HCT116 (cell line): ENCODE measurements around the gene CEMP1. TPM values are rescaled to one million over a fixed set of nuclear protein-coding genes. Genes with fewer than 3 reads are reported as not detected.

ENCODE experiments used
- ATAC-seq: fragments of 200-7000 bp; cut with Tn5 transposase; 2 replicates; pipeline ENCODE4 v1.9.1; 2020; ENCODE audit warnings: mild to moderate bottlenecking, moderate library complexity
- BruUV-seq: library from RNA; stranded (reverse); fragments of 400-500 nt; replicated peaks from 2 replicates; lab custom pipeline; 2021; lab: Mats Ljungman, UMichigan
- CTCF ChIA-PET: fragments of 300-600 bp; sonication (Branson Sonifier 250); formaldehyde crosslinking; loops from one replicate; lab custom pipeline; 2021; ENCODE audit warnings: antibody characterized with exemption; lab: Charles Lee
- POLR2A ChIA-PET: fragments of 300-600, 350-600 bp; sonication (Branson Sonifier 250); formaldehyde crosslinking; loops from one replicate; lab custom pipeline; 2021; ENCODE audit warnings: antibody characterized with exemption; lab: Charles Lee
- RAD21 ChIA-PET, 2 experiments: fragments of 300-600 bp; sonication (Branson Sonifier 250); formaldehyde crosslinking; loops; one replicate each; lab custom pipeline; 2023; ENCODE audit warnings: low total read pairs in 2 of 2; ENCODE audit not compliant: uncharacterized antibody in 2 of 2, unreplicated experiment in 2 of 2, low non-redundant PET in 1 of 2; lab: Charles Lee
- DNase-seq: peaks from one replicate; pipeline ENCODE4 v3.0.0-alpha.2; 2010; ENCODE audit warnings: low read depth, low spot score
- H2AFZ ChIP-seq: fragments of 200-600 bp; shearing (Covaris generic), sonication (generic); 2 replicates; pipeline ENCODE4 v1.6.1; 2017; ENCODE audit warnings: low read depth, mixed run types, mixed read lengths, antibody characterized with exemption, low read length; ENCODE audit not compliant: poor library complexity, severe bottlenecking
- H3K27ac ChIP-seq: 2 replicates; pipeline ENCODE4 v1.5.1; 2012; ENCODE audit warnings: low read depth, low read length
- H3K27me3 ChIP-seq: fragments of 200-600 bp; sonication (generic); 2 replicates; pipeline ENCODE4 v1.6.1; 2016; ENCODE audit warnings: mixed run types, low read length, mixed read lengths; ENCODE audit not compliant: insufficient read depth
- H3K36me3 ChIP-seq, 2 experiments: fragments of 200-500 bp in 1 of 2; fragments of 200-600 bp in 1 of 2; sonication (Bioruptor generic) in 1 of 2; sonication (generic) in 1 of 2; 2 replicates each; pipeline versions ENCODE4 v1.5.1 to v1.6.1; 2014 to 2016; ENCODE audit warnings: low read length in 2 of 2, inconsistent platforms in 1 of 2, mixed read lengths in 1 of 2, mixed run types in 1 of 2; ENCODE audit not compliant: insufficient read depth in 2 of 2, control insufficient read depth in 1 of 2
- H3K4me1 ChIP-seq, 2 experiments: fragments of 200-600 bp in 1 of 2; sonication (generic) in 1 of 2; 2 replicates each; pipeline versions ENCODE4 v1.5.1 to v1.6.1; 2012 to 2017; ENCODE audit warnings: low read length in 2 of 2, inconsistent platforms in 1 of 2, mild to moderate bottlenecking in 1 of 2, mixed read lengths in 1 of 2, mixed run types in 1 of 2, moderate library complexity in 1 of 2; ENCODE audit not compliant: insufficient read depth in 2 of 2, control insufficient read depth in 1 of 2
- H3K4me2 ChIP-seq: fragments of 200-600 bp; sonication (generic); 2 replicates; pipeline ENCODE4 v1.6.1; 2017; ENCODE audit warnings: mixed run types, low read length, mixed read lengths
- H3K4me3 ChIP-seq, 2 experiments: fragments of 200-600 bp in 1 of 2; sonication (generic) in 1 of 2; replicated peaks in 1 of 2; 2 replicates each; pipeline ENCODE4 v1.5.1; 2011 to 2016; ENCODE audit warnings: low read length in 2 of 2, control low read depth in 1 of 2, low read depth in 1 of 2, mild to moderate bottlenecking in 1 of 2, mixed read lengths in 1 of 2, mixed run types in 1 of 2
- H3K79me2 ChIP-seq: fragments of 200-600 bp; sonication (generic); 2 replicates; pipeline ENCODE4 v1.6.1; 2017; ENCODE audit warnings: mild to moderate bottlenecking, mixed run types, low read length, moderate library complexity, mixed read lengths; ENCODE audit not compliant: insufficient read depth
- H3K9ac ChIP-seq: fragments of 200-600 bp; sonication (generic); 2 replicates; pipeline ENCODE4 v1.6.1; 2016; ENCODE audit warnings: low read length, mixed read lengths
- H3K9me2 ChIP-seq: fragments of 200-600 bp; sonication (generic), shearing (Covaris generic); 2 replicates; pipeline ENCODE4 v1.6.1; 2017; ENCODE audit warnings: mixed run types, mild to moderate bottlenecking, moderate library complexity; ENCODE audit not compliant: insufficient read depth
- H3K9me3 ChIP-seq, 2 experiments: fragments of 200-500 bp in 1 of 2; fragments of 200-600 bp in 1 of 2; sonication (Bioruptor generic) in 1 of 2; sonication (generic) in 1 of 2; 2 replicates each; pipeline ENCODE4 v1.6.1; 2014 to 2017; ENCODE audit warnings: low read length in 2 of 2, mixed read lengths in 2 of 2, inconsistent platforms in 1 of 2, low read depth in 1 of 2, mild to moderate bottlenecking in 1 of 2, mixed run types in 1 of 2, moderate library complexity in 1 of 2; ENCODE audit not compliant: control insufficient read depth in 1 of 2, insufficient read depth in 1 of 2
- H4K20me1 ChIP-seq: fragments of 200-600 bp; sonication (generic), shearing (Covaris generic); 2 replicates; pipeline ENCODE4 v1.6.1; 2017; ENCODE audit warnings: mixed run types, mild to moderate bottlenecking, moderate library complexity; ENCODE audit not compliant: insufficient read depth
- CBX3 ChIP-seq: IDR thresholded peaks from 2 replicates; pipeline ENCODE4 v1.6.1; 2012; ENCODE audit warnings: low read depth
- CEBPB ChIP-seq: IDR thresholded peaks from 2 replicates; pipeline ENCODE4 v1.6.1; 2012; ENCODE audit warnings: low read depth
- EGR1 ChIP-seq: IDR thresholded peaks from 2 replicates; pipeline ENCODE4 v1.6.1; 2012; ENCODE audit warnings: low read depth
- ELF1 ChIP-seq: IDR thresholded peaks from 2 replicates; pipeline ENCODE4 v1.6.1; 2012; ENCODE audit warnings: low read depth, borderline replicate concordance
- EZH2 ChIP-seq: fragments of 200-600 bp; sonication (generic); IDR thresholded peaks from 2 replicates; pipeline ENCODE4 v1.6.1; 2017; ENCODE audit warnings: antibody characterized with exemption, mixed run types
- FOSL1 ChIP-seq: IDR thresholded peaks from 2 replicates; pipeline ENCODE4 v1.6.1; 2012; ENCODE audit warnings: low read depth
- JUND ChIP-seq: IDR thresholded peaks from 2 replicates; pipeline ENCODE4 v1.6.1; 2012
- RAD21 ChIP-seq: IDR thresholded peaks from 2 replicates; pipeline ENCODE4 v1.6.1; 2012; ENCODE audit warnings: low read depth, mild to moderate bottlenecking
- SIN3A ChIP-seq: IDR thresholded peaks from 2 replicates; pipeline ENCODE4 v1.6.1; 2012; ENCODE audit warnings: low read depth
- SRF ChIP-seq: IDR thresholded peaks from 2 replicates; pipeline ENCODE4 v1.6.1; 2012; ENCODE audit warnings: low read depth
- TCF7L2 ChIP-seq: IDR thresholded peaks from 2 replicates; pipeline ENCODE4 v1.7.0; 2011; ENCODE audit warnings: borderline replicate concordance, inconsistent platforms; ENCODE audit not compliant: insufficient read depth, insufficient read length; ENCODE audit errors: extremely low read depth
- ZFX ChIP-seq: fragments of 450-650 bp; IDR thresholded peaks from 2 replicates; pipeline ENCODE4 v1.6.1; 2017
- intact Hi-C: fragments of 100-400 bp; cut with micrococcal nuclease; formaldehyde crosslinking; loops from 2 replicates; pipeline ENCODE4 v1.10.0; 2022
- total RNA-seq: library from RNA; stranded (reverse); gene quantifications from one replicate; pipeline ENCODE4 v1.2.1, GENCODE V29; 2021; ENCODE audit not compliant: unreplicated experiment
- TF ChIP-seq, protein P1 (sequence below), 3 experiments: fragments of 200-600 bp in 1 of 3; sonication (generic) in 1 of 3; IDR thresholded peaks in 2 of 3; conservative IDR thresholded peaks in 1 of 3; 2 replicates each; pipeline ENCODE4 v1.5.1; 2012 to 2017; ENCODE audit warnings: low read depth in 2 of 3, low read length in 2 of 3, antibody characterized with exemption in 1 of 3, borderline replicate concordance in 1 of 3, control low read depth in 1 of 3, mild to moderate bottlenecking in 1 of 3, mixed read lengths in 1 of 3, mixed run types in 1 of 3, moderate library complexity in 1 of 3; ENCODE audit not compliant: insufficient read depth in 1 of 3
- TF ChIP-seq, protein P2 (sequence below): IDR thresholded peaks from 2 replicates; pipeline ENCODE4 v1.6.1; 2011; ENCODE audit warnings: mild to moderate bottlenecking, low read length, moderate library complexity; ENCODE audit not compliant: insufficient replicate concordance; ENCODE audit errors: extremely low read depth
- TF ChIP-seq, protein P3 (sequence below): IDR thresholded peaks from 2 replicates; pipeline ENCODE4 v1.6.1; 2012
- TF ChIP-seq, protein P4 (sequence below): IDR thresholded peaks from 2 replicates; pipeline ENCODE4 v1.6.1; 2012

CEMP1 gene
- total RNA-seq, 1 experiment from 2014 or later = 0.32 TPM

DNA sequence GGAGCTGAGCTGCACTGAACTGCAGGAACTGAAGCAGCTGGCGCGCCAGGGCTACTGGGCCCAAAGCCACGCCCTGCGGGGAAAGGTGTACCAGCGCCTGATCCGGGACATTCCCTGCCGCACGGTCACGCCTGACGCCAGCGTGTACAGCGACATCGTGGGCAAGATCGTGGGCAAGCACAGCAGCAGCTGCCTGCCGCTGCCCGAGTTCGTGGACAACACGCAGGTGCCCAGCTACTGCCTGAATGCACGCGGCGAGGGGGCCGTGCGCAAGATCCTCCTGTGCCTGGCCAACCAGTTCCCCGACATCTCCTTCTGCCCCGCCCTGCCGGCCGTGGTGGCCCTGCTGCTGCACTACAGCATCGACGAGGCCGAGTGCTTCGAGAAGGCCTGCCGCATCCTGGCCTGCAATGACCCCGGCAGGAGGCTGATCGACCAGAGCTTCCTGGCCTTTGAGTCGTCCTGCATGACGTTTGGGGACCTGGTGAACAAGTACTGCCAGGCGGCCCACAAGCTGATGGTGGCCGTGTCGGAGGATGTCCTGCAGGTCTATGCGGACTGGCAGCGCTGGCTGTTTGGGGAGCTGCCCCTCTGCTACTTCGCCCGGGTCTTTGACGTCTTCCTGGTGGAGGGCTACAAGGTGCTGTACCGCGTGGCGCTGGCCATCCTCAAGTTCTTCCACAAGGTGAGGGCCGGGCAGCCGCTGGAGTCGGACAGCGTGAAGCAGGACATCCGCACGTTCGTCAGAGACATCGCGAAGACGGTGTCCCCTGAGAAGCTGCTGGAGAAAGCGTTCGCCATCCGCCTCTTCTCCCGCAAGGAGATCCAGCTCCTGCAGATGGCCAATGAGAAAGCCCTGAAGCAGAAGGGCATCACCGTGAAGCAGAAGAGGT lies 34.7 kb downstream of the CEMP1 start:
- TF ChIP-seq EGR1 (no peak), EZH2 (no peak), FOSL1 (no peak), CBX3 (no peak), JUND (no peak), SIN3A (no peak), TCF7L2 (no peak), CEBPB (no peak), SRF (no peak), ELF1 (no peak), ZFX (no peak), RAD21 (no peak)
- TF ChIP-seq, protein P1, sequence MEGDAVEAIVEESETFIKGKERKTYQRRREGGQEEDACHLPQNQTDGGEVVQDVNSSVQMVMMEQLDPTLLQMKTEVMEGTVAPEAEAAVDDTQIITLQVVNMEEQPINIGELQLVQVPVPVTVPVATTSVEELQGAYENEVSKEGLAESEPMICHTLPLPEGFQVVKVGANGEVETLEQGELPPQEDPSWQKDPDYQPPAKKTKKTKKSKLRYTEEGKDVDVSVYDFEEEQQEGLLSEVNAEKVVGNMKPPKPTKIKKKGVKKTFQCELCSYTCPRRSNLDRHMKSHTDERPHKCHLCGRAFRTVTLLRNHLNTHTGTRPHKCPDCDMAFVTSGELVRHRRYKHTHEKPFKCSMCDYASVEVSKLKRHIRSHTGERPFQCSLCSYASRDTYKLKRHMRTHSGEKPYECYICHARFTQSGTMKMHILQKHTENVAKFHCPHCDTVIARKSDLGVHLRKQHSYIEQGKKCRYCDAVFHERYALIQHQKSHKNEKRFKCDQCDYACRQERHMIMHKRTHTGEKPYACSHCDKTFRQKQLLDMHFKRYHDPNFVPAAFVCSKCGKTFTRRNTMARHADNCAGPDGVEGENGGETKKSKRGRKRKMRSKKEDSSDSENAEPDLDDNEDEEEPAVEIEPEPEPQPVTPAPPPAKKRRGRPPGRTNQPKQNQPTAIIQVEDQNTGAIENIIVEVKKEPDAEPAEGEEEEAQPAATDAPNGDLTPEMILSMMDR (IDR thresholded peaks at IDR 0.05 in 2 of 3, conservative IDR thresholded peaks at IDR 0.05 in 1 of 3; ENCODE audit: borderline replicate concordance in 1 of 3, insufficient read depth in 1 of 3, low read depth in 2 of 3, low read length in 2 of 3) = no peak
- TF ChIP-seq, protein P2, sequence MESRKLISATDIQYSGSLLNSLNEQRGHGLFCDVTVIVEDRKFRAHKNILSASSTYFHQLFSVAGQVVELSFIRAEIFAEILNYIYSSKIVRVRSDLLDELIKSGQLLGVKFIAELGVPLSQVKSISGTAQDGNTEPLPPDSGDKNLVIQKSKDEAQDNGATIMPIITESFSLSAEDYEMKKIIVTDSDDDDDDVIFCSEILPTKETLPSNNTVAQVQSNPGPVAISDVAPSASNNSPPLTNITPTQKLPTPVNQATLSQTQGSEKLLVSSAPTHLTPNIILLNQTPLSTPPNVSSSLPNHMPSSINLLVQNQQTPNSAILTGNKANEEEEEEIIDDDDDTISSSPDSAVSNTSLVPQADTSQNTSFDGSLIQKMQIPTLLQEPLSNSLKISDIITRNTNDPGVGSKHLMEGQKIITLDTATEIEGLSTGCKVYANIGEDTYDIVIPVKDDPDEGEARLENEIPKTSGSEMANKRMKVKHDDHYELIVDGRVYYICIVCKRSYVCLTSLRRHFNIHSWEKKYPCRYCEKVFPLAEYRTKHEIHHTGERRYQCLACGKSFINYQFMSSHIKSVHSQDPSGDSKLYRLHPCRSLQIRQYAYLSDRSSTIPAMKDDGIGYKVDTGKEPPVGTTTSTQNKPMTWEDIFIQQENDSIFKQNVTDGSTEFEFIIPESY = no peak
- TF ChIP-seq, protein P3, sequence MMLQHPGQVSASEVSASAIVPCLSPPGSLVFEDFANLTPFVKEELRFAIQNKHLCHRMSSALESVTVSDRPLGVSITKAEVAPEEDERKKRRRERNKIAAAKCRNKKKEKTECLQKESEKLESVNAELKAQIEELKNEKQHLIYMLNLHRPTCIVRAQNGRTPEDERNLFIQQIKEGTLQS = no peak
- TF ChIP-seq, protein P4, sequence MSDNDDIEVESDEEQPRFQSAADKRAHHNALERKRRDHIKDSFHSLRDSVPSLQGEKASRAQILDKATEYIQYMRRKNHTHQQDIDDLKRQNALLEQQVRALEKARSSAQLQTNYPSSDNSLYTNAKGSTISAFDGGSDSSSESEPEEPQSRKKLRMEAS = no peak
- Histone ChIP-seq H3K4me3 (no peak overlapping the region), H3K36me3 (no peaks in the 10 kb centered on the region), H3K9me3 (no peaks in the 10 kb centered on the region), H3K4me2 (no peak overlapping the region), H3K27me3 (no peaks in the 10 kb centered on the region), H3K79me2 (peaks cover 7% of the 10 kb centered on the region; the same call in 1 of the 2 replicates), H3K27ac (no peak overlapping the region), H3K9me2 (no peaks in the 10 kb centered on the region), H3K9ac (no peak overlapping the region), H3K4me1 (peaks cover under 1 to 2% of the 10 kb centered on the region in 2 experiments; a peak in 1 of 4 replicates), H4K20me1 (no peaks in the 10 kb centered on the region), H2AFZ (no peak overlapping the region)
- ChIA-PET CTCF (no interaction called here), RAD21 (no interaction called here), POLR2A (no interaction called here)
- intact Hi-C loops = no loop called here
- TSS peak; percentile 54 for BruUV-seq
- ATAC-seq (no peak), DNase-seq (no peak)
